Gastrocnemius medialis (tissue), 4 donors: Measurements from ENCODE around the gene ATG14.

Experiments
- POLR2A ChIP-seq, 2 donors: fragments of 450-650 bp; IDR thresholded peaks; one replicate each; pipeline ENCODE4 v1.6.1; 2017; ENCODE audit warnings: antibody characterized with exemption in 2 of 2, mild to moderate bottlenecking in 2 of 2, moderate library complexity in 2 of 2
- TF ChIP-seq, protein P1 (sequence below), 5 experiments: fragments of 450-650 bp in 3 of 5; fragments of 200-600 bp in 2 of 5; sonication (generic) in 2 of 5; IDR thresholded peaks in 4 of 5; conservative IDR thresholded peaks in 1 of 5; 1 replicate in 4 of 5; 2 replicates in 1 of 5; pipeline ENCODE4 v1.5.1; 2016 to 2019; ENCODE audit warnings: antibody characterized with exemption in 5 of 5, mild to moderate bottlenecking in 3 of 5, moderate library complexity in 3 of 5

DNA sequence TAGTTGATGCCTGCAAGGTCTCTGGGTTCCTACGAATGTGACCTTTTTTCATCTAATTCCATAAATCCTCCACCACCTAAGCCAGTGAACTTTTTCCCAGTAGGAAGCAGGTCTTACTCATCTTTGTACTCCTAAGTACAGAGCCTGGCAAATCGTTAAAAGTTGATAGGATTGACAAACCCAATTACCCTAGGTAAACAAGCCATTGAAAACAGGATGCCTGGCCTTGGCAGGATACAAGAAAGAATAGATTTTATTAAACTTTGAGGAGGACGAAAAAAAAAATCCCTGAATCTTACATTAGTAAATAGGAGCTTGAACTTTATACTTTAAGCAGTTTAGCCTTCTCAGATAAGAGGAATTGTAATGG is 23.2 kb upstream of the ATG14 start:
- TF ChIP-seq POLR2A (IDR thresholded peaks at IDR 0.05), result no peak
- TF ChIP-seq, protein P1, sequence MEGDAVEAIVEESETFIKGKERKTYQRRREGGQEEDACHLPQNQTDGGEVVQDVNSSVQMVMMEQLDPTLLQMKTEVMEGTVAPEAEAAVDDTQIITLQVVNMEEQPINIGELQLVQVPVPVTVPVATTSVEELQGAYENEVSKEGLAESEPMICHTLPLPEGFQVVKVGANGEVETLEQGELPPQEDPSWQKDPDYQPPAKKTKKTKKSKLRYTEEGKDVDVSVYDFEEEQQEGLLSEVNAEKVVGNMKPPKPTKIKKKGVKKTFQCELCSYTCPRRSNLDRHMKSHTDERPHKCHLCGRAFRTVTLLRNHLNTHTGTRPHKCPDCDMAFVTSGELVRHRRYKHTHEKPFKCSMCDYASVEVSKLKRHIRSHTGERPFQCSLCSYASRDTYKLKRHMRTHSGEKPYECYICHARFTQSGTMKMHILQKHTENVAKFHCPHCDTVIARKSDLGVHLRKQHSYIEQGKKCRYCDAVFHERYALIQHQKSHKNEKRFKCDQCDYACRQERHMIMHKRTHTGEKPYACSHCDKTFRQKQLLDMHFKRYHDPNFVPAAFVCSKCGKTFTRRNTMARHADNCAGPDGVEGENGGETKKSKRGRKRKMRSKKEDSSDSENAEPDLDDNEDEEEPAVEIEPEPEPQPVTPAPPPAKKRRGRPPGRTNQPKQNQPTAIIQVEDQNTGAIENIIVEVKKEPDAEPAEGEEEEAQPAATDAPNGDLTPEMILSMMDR (IDR thresholded peaks at IDR 0.05 in 4 of 5, conservative IDR thresholded peaks at IDR 0.05 in 1 of 5), result no peak
